Measurements from ENCODE around the gene CACNA1C.

Gene CACNA1C

DNA sequence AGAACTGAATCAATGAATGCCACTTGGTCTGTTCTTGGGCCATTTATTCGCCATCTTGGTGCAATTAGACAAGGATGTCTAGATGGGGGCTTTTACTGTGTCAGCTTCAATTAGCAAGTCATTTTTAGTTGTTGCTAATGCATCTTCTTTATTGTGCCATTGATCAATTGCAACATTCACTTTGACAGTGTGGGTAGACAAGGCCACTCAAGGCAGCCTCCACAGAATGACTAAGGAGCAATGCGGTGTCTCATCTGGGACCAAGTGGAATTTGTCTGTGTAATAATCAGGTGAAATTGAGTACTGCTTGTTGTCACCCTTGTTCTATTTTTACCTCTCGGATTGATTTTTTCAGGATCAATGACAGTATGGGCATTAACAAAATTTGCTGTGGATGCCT is 275.9 kb downstream of the CACNA1C start:
- DNase-seq: no peak

- no peak for DNase-seq
Observed at GRCh38 chr12:2329661-2330210, 276.9 kb downstream of the CACNA1C start.

- DNase-seq: no peak
Observed at GRCh38 chr12:2332236-2332635, 279.4 kb downstream of the CACNA1C start.

DNA sequence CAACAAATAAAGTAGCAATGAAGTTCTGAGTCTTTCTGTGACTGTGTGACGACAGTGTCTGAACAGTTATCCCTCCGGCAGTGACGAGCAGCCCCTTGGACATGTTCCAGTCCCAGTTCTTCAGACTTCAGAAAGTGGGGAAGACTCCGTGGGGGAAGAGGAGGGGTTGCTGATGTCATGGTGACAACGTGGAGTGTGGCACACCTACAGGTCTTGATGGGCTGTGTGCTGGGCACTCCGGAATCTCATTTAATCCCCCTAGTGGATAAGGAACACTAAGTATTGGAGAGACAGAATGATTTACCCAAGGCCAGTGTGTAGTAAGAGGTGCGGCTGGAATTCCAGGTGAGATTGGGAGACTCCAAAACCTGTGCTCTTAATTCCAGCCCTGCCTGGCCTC is 280.2 kb downstream of the CACNA1C start:
- DNase-seq: no peak

- no peak for DNase-seq
Observed at GRCh38 chr12:2333491-2334195, 280.9 kb downstream of the CACNA1C start.

- DNase-seq: no peak
Observed at GRCh38 chr12:2334271-2334670, 281.5 kb downstream of the CACNA1C start.

- DNase-seq: no peak
Observed at GRCh38 chr12:2334689-2335088, 281.9 kb downstream of the CACNA1C start.

GRCh38 chr12:2335109-2335508 is 282.3 kb downstream of the CACNA1C start:
- no peak for DNase-seq

DNA sequence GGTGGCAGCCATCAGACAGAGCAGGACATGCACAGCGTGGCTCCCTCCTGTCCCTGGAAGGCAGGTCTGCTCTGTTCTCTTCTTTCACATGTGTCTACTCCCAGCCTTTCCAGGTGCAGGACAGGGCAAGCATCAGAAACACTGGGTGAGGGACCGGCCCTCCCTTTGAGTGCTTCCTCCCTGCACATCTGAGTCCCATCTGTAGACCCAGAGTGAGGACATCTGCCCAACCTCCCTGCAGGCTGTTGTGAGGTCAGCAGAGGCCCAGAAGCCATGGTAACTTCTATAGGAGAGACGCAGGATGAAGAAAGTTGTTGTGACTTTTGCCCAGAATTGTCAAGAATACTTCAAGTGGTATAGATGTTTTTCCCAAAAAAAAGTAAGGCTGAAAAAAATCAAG is 282.7 kb downstream of the CACNA1C start:
- DNase-seq: no peak

GRCh38 chr12:2335916-2336315 is 283.1 kb downstream of the CACNA1C start:
- DNase-seq: no peak

GRCh38 chr12:2336409-2336829 is 283.6 kb downstream of the CACNA1C start:
- no peak for DNase-seq

DNA sequence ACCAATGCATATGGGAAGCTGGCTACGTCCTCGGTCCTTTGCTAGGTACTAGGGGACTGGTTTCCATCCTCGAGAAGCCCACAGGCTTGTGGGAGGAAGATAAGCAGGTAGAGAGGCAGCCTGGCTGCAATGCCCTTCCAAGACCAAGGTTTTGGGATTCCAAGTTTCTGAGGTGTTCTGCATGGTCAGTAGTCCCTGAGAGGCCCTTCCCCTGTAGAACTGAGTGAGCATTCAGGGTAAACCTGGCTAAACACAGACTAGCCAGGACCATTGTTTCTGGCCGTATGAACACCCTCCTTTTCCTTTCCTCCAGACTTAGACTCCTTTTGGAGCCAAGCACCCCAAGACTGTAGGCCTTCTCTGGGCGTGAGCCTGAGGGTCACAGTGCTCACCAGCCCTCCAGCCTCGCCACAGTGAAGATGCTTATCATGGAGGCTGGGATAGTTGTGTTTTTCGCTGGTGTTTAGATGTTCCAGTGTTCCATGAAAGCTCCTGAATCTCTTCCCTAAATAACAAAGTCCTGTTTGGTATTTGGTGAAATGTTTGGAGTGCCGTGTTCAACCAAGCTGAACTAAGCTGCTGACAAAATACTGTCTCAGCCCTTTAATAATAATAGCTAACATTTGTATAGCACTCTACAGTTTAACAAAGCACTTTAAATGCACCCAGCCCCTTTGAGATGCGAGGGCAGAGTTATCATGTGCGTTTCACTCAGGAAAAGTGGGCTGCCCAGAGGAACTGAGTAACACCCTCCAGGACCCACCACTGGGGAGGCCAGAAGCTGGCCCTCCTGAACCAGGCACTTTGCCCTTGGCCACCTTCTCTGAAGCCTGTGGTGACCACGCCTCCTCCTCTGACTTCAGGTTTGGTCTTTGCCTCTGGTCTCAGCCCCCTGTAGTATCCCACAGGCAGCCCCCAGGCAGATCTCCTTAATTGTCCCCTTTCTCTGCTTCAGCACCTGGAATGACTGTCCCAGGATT is 284.5 kb downstream of the CACNA1C start:
- DNase-seq: no peak

- no peak for DNase-seq
Observed at GRCh38 chr12:2338381-2338780, 285.6 kb downstream of the CACNA1C start.

DNA sequence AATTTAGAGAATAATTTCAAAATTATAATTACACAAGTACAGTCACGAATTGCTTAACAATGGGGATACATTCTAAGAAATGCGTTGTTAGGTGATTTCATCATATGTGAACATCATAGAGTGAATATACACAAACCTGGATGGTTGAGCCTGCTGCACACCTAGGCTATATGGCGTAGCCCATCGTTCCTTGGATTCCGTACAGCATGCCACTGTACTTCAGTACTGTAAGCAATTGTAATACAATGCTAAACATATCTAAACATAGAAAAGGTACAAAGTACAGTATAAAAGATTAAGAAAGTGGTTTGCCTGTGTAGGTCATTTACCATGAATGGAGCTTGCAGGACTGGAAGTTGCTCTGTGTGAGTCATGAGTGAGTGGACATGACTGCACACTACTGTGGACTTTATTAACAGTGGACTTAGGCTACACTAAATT is 286.2 kb downstream of the CACNA1C start:
- no peak for DNase-seq

- DNase-seq: no peak
Observed at GRCh38 chr12:2341051-2341751, 288.4 kb downstream of the CACNA1C start.

DNA sequence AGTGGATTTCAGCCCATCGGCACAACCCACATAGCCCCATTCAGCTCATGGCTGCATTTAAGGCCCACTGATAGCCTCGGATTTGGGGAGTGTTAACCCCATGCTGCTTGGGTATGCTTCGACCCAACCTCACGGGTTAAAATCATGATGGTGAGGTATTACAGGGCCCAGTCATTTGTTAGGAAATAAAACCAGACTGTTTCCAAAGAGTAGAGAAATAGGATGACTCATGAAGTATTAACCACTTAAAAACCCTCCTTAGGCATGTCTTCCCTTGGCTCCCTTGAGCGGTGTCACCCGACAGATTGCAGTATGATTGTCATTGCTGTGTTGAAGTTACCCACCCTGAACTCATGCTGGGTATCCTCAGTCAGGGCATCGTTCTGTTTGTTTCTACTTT is 289.1 kb downstream of the CACNA1C start:
- no peak for DNase-seq

DNA sequence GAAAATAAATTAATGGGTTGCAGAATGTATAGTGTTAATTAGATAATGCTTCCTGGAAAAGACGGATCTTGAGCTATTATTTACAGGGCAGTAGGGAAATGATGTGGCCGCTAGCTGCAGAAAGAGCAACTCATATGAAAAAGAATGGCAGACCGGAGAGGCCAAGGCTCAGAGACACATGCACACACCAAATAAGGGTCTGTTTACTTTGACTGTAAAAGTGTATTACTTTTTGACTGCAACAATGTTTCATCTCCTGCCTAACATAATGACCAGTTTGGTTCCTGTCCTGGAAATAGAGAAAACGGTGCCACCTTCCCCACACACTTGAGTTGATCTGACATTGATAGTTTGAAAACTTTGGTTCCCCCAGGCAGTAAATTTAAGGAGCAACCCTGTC is 290.9 kb downstream of the CACNA1C start:
- DNase-seq: no peak

DNA sequence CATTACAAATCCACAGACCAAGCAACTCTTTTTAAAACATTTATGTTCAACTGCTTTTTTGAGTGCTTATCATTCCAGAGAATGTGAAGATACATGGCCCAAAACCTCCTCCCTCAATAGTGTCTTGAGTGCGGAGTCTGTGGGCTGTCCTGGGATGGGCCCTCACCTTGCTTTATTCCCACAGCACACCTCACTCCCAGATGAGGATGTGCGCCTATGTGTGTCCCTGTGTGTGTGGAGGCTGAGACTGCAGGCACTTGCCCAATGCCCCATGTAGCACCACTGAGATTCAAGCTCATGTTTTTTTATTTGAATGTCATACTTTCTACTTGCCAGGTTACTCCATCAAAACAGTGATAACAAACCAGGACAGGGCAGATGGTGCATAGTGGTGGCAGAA is 291.7 kb downstream of the CACNA1C start:
- no peak for DNase-seq

DNA sequence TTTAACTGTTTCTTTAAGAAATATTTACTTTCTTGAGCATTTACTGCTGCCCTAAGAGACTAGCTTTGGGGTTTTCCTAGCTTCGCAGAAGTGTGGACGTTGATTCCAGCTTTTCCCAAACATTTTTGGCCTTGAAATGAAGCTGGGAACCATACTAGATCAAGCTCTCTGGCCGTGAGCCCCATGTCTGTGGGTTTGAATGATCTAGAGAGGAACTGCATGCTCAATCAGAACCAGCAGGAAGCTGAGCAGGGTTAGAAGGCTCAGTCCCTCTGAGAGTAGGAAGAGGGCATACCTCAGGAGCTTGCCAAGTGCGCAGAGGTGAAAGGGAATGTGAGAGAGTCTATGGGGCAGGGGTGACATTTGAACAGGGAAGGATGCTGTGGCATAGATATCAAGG is 292.1 kb downstream of the CACNA1C start:
- no peak for DNase-seq

GRCh38 chr12:2345902-2346301 is 293.1 kb downstream of the CACNA1C start:
- no peak for DNase-seq

DNA sequence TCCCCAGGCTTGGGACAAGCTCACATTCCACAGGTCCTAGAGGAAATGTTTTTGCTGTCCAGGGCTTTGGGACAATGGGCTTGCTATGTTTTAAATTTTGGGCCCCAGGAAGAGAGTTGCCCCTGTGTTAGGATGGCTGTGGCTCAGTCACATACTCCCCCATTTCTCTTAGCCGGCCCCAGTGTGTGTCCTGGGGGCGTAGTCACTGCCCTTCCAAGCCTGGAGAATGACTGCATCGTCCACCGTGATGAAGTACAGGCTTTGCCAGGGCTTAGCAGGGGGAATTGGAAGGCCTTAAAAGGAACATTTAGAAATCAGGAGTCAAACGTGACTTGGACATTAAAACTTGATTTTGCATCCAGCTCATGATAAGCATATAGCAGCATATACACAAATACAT is 293.6 kb downstream of the CACNA1C start:
- DNase-seq: no peak

DNA sequence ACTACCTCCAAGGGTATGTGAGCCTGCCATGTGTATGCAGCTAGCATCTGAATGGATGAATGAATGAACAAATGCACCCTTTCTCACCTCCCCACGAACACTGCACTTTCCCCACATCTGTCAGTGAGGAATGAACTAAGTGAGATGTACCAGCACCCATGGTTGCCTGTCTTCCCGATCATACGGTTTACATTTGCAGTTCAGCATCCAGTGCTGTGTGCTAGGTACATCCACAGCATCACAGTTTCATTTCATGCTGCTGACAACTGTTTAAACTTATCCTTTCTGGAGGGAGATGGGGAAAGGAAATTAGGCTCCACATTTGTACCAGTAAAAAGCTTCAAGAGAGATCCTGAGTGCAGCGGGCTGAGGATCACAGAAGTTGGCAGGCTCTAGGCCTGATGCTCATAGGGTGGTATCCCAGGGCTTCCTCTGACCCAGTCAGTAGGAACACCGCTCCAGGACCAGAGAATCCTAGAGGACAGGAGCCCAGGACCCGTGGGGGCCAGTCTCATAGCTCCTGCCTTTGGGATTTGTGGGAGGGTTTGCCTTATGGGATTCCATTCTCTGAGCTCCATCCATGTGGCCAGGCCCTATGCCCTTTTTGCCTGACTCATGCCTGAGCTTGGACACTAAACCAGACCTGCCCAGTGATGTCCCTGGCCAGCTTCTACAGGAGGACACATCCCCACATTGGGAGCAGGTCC is 294.5 kb downstream of the CACNA1C start:
- no peak for DNase-seq

Data from stimulated activated CD4-positive, alpha-beta T cell treated with anti-CD3 and anti-CD28 coated beads, Interleukin-4, amount 100 ng/mL, for 1 hour (primary cell).